Fibroblast of villous mesenchyme (primary cell): ENCODE data around the gene CCL5. TPM values are rescaled to one million over a fixed set of nuclear protein-coding genes. Genes with fewer than 3 reads are reported as not detected.

ENCODE experiments used
- DNase-seq: peaks from one replicate; pipeline ENCODE4 v3.0.0-alpha.2; 2010; ENCODE audit warnings: low read depth
- H3K4me3 ChIP-seq: 2 replicates; pipeline ENCODE4 v1.5.1; 2011; ENCODE audit warnings: low read depth, mild to moderate bottlenecking, low read length
- CTCF ChIP-seq: IDR thresholded peaks from 2 replicates; pipeline ENCODE4 v1.5.1; 2012; ENCODE audit warnings: low read depth, mild to moderate bottlenecking, low read length; ENCODE audit not compliant: insufficient read depth
- total RNA-seq: library from RNA; depleted of rRNA; stranded (reverse); fragments of >200 nt; gene quantifications from 2 replicates; pipeline ENCODE4 v1.2.3, GENCODE V29; 2012

CCL5 gene
- total RNA-seq, 1 donor, result not detected

DNA sequence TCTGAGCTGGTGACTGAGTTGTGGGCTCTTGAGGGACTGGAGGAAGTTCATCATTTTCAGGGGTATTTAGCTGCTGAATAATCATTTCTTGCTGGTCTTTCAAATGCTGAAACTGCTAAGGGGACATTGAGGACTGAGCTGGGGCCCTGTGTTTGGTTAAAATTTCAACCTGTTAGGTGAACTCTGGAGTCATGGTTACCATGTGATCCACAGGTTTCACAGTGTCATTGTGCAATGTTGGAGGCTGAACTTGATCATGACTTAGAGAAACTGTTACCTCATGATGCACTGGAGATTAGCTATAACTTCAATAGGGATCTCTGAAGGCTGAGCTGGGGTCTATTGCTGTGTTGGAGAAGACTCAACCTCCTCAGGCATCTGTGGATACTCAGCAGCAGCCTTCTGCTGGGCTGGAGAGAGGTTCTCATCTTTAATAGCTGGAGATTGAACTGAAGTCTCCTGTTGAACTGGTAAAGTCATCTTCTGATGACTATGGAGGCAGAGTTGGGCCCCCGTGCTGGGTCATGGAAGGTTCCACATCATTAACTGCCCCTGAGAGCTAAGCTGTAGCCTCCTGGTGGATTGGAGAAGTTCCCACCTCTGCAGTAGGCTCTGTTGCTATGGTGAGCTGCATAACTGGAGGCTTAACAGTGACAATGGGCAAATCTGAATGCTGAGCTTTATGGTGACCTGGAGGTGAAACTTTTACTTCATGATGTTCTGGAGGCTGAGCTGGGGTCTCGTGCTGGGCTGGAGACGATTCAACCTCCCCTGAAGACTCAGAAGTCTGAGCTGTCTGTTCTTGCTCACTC, 35.2 kb upstream of the CCL5 start:
- H3K4me3 ChIP-seq, result no peak overlapping the region
- DNase-seq, result no peak
- TF ChIP-seq CTCF, result no peak

GRCh38 chr17:35914354-35914753, 34.2 kb upstream of the CCL5 start:
- no peak overlapping the region for H3K4me3 ChIP-seq
- DNase-seq, result no peak
- no peak for TF ChIP-seq CTCF

GRCh38 chr17:35913609-35914008, 33.4 kb upstream of the CCL5 start:
- no peak for DNase-seq
- no peak for TF ChIP-seq CTCF
- H3K4me3 ChIP-seq, result no peak overlapping the region

DNA sequence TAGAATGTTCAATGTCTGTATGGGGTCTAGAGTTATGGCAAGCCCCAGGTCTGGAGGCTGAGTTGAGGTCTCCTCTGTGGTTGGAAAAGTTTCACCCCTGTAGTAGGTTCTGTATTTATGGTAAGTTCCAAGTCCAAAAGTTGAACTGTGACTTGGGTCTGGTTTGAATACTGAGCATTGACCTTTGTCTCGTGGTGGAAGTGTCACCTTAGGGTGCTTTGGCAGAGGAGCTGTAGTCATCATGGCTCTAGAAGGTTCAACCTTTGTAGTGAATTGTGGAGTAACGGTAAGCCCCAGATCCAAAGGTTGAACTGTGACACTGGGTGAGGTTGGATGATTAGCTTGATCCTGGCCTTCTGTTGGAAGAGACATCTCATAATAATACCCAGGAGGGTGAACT, 32.8 kb upstream of the CCL5 start:
- DNase-seq, result no peak
- TF ChIP-seq CTCF, result no peak
- no peak overlapping the region for H3K4me3 ChIP-seq

DNA sequence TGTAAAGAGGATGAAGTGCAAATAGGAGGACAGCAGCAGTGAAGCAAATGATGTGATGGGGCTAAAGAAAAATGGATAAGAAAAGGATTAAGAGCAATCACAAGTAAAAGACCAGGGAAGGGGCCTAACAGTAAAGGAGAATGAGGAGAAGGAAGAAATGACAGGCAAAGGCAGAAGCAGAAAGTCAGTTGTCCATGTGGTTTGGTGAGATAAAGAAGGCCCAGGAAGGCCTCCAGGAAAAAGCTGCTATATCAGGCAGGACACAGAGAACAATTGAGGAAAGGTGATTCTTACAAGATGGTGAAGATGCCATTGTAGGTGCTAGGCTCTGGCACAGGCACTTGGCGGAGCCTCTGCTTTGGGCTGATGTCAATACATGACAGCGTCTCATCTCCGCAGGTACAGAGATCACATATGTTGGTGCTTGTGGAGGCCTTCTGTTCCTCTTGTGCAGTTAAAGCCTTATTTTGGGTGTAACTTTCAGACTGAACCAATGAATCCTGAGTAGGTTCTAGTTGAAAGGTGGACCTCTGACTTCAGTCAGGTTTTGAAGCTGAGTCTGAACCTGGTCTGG, 32.3 kb upstream of the CCL5 start:
- no peak for DNase-seq
- no peak overlapping the region for H3K4me3 ChIP-seq
- TF ChIP-seq CTCF, result no peak

GRCh38 chr17:35909408-35909807, 29.2 kb upstream of the CCL5 start:
- no peak overlapping the region for H3K4me3 ChIP-seq
- no peak for DNase-seq
- no peak for TF ChIP-seq CTCF
